Measurements from ENCODE around the gene SOX1. TPM values are rescaled to one million over a fixed set of nuclear protein-coding genes. Genes with fewer than 3 reads are reported as not detected.

Gene SOX1
- total and polyA plus RNA-seq, 2 experiments from 2014 or later = not detected

DNA sequence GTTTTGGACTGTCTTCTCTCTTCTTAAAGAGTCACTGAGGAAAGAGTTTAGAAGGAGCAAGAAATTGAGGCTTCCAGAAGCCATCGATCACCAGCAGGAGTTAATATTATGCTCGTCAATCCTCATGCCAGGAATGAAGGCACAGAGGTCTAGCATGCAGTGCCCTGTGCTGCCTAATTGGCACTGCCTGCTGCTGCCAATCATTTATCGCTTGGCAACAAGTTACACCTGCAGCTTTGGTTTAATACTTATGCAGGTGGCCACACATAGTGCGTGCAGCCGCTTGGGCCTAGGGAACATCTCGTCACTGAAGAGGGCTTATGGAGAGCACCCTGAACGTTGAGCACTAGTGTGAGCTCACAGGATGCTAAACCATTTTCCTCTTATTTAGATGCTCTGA is 2.7 kb upstream of the SOX1 start:
- whole genome bisulfite sequencing, 2 experiments (ENCODE audit: low coverage in 1 of 2, low lambda C conversion rate in 2 of 2, missing lambda C conversion rate in 2 of 2) = 8 to 18% methylated on average over 7 of the region's 7 CpGs
- in situ Hi-C loops (cut with MboI) = no loop called here
- H3K9me3 ChIP-seq (ENCODE audit: low read depth) = no peaks in the 10 kb centered on the region

DNA sequence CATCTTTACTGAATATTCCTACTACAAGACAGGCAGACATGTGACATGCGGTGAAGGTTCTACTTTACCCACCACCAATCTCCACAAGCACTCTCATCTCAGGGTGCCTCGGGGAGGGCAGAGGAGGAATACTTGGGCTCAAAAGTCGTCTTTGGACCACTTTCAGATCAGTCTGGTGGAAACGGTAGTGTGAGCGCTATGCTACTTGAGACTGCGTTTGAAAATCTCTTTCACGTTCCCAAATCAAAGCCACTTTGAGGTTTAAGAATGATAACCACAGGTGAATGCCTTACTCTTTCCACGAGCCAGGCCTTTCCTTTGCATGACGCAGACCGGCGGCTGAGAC is 1.5 kb upstream of the SOX1 start:
- Histone ChIP-seq H3F3A (ENCODE audit: insufficient read depth) (no peaks in the 10 kb centered on the region), H3K4me1 (ENCODE audit: insufficient read depth) (no peaks in the 10 kb centered on the region), H3K4me2 (ENCODE audit: unreplicated experiment) (no peak overlapping the region), H3K9me2 (ENCODE audit: insufficient read depth) (no peaks in the 10 kb centered on the region), H3K79me2 (ENCODE audit: insufficient read depth) (no peaks in the 10 kb centered on the region), H3K9ac (no peak overlapping the region), H2AFZ (no peak overlapping the region), H3K4me3 (no peak overlapping the region), H3K27me3 (replicated peaks; ENCODE audit: insufficient read depth) (peaks cover 71% of the 10 kb centered on the region), H3K36me3 (ENCODE audit: low read depth) (no peaks in the 10 kb centered on the region), H3K27ac (no peak overlapping the region), H4K20me1 (ENCODE audit: insufficient read depth) (no peaks in the 10 kb centered on the region), H3K9me3 (ENCODE audit: low read depth) (no peaks in the 10 kb centered on the region)
- in situ Hi-C loops (cut with MboI) = no loop called here
- DNase-seq = no peak
- TF ChIP-seq EZH2 (IDR thresholded peaks at IDR 0.05; ENCODE audit: insufficient read depth, poor library complexity, severe bottlenecking) = no peak
- TF ChIP-seq EZH2phosphoT487 (IDR thresholded peaks at IDR 0.05; ENCODE audit: insufficient read depth, low read depth) = no peak
- WGBS, 2 experiments (ENCODE audit: low coverage in 1 of 2, low lambda C conversion rate in 2 of 2, missing lambda C conversion rate in 2 of 2) = 10 to 15% methylated on average over 11 of the region's 11 CpGs

More for the DNA sequence above, 2.7 kb upstream of the SOX1 start:
- Histone ChIP-seq H3K9me2 (ENCODE audit: insufficient read depth) (no peaks in the 10 kb centered on the region), H2AFZ (no peak overlapping the region), H3K27ac (no peak overlapping the region), H3K4me2 (ENCODE audit: unreplicated experiment) (no peak overlapping the region), H3K79me2 (ENCODE audit: insufficient read depth) (no peaks in the 10 kb centered on the region), H3K4me1 (ENCODE audit: insufficient read depth) (no peaks in the 10 kb centered on the region), H3K27me3 (replicated peaks; ENCODE audit: insufficient read depth) (peaks cover 71% of the 10 kb centered on the region), H3F3A (ENCODE audit: insufficient read depth) (no peaks in the 10 kb centered on the region), H3K36me3 (ENCODE audit: low read depth) (no peaks in the 10 kb centered on the region), H3K9ac (no peak overlapping the region), H4K20me1 (ENCODE audit: insufficient read depth) (no peaks in the 10 kb centered on the region), H3K4me3 (no peak overlapping the region)
- no peak for TF ChIP-seq EZH2 (IDR thresholded peaks at IDR 0.05; ENCODE audit: insufficient read depth, poor library complexity, severe bottlenecking)
- TF ChIP-seq EZH2phosphoT487 (IDR thresholded peaks at IDR 0.05; ENCODE audit: insufficient read depth, low read depth) = no peak
- DNase-seq = no peak

DNA sequence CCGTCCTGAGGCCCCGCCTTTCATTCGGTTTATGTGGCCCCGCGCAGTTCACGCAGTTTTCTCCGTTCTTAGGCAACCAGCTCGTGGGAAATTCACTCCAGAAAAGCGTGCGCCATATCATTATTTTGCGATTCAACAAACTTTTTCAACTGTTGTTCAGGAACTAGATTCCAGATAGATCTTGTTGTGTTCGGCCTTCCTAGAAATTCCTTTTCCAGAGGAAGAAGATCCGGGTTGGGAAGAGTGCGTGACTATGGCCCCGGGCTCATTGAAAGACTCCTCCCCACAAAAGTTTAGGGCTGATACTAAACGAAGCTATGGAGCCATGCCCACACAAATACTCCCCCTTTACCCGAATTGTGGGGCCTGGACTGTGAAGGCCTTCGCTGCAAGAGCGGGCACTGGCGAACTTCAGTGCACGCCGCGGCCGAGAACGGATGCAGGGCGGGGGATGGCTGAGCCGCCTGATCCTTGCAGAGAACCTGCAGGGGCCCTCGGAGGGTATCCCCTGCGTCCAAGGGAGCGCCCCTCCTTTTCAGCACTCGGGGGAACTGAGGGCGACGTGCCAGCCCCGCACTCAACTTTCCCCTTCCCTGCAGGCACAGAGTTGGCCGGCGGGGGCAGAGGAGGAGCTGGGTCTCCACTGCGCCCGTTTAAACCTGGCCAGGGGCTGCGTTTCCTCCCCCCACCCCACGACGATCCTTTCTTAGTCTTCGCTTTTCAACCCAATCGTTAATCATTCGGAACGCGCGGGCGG is 904 bp upstream of the SOX1 start:
- in situ Hi-C loops (cut with MboI) = no loop called here

DNA sequence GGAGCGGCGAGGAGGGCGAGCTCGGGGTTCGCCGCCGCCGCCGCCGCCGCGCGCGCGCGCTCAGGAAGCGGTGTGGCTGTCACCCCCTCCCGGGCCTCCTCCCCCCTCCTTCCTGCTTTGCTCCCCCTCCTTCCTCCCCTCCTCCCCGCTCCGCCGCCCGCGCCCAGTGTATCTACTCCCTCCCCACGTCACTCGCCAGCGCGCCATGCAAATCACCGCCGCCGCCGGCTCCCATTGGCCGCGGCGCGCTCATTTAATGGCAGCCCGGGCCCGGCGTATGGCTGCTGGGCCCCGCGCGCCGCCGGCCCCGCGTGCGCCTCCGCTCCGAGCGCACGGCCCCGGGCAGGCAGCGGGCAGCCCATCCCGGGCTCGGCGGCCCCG is 335 bp upstream of the SOX1 start:
- H3K9me3 ChIP-seq (ENCODE audit: low read depth) = no peaks in the 10 kb centered on the region
- no peaks in the 10 kb centered on the region for H3K4me1 ChIP-seq (ENCODE audit: insufficient read depth)
- no peaks in the 10 kb centered on the region for H3K9me2 ChIP-seq (ENCODE audit: insufficient read depth)
- TF ChIP-seq EZH2phosphoT487 (IDR thresholded peaks at IDR 0.05; ENCODE audit: insufficient read depth, low read depth) (no peak), EZH2 (IDR thresholded peaks at IDR 0.05; ENCODE audit: insufficient read depth, poor library complexity, severe bottlenecking) (no peak)
- peaks cover 73% of the 10 kb centered on the region for H3K27me3 ChIP-seq (replicated peaks; ENCODE audit: insufficient read depth)
- no peaks in the 10 kb centered on the region for H3K79me2 ChIP-seq (ENCODE audit: insufficient read depth)
- no peak overlapping the region for H3K4me3 ChIP-seq
- no peaks in the 10 kb centered on the region for H3K36me3 ChIP-seq (ENCODE audit: low read depth)
- H4K20me1 ChIP-seq (ENCODE audit: insufficient read depth) = no peaks in the 10 kb centered on the region
- no peak overlapping the region for H2AFZ ChIP-seq
- 0 to 2% methylated on average over 5 to 56 of the region's 56 CpGs for WGBS, 2 experiments (ENCODE audit: low coverage in 1 of 2, low lambda C conversion rate in 2 of 2, missing lambda C conversion rate in 2 of 2)
- H3F3A ChIP-seq (ENCODE audit: insufficient read depth) = no peaks in the 10 kb centered on the region
- H3K27ac ChIP-seq = no peak overlapping the region
- in situ Hi-C loops (cut with MboI) = no loop called here
- DNase-seq = peak; percentile 34
- no peak overlapping the region for H3K4me2 ChIP-seq (ENCODE audit: unreplicated experiment)
- H3K9ac ChIP-seq = no peak overlapping the region

More for the DNA sequence above, 904 bp upstream of the SOX1 start:
- Histone ChIP-seq H3K9ac (no peak overlapping the region), H3K9me2 (ENCODE audit: insufficient read depth) (no peaks in the 10 kb centered on the region), H3K79me2 (ENCODE audit: insufficient read depth) (no peaks in the 10 kb centered on the region), H3F3A (ENCODE audit: insufficient read depth) (no peaks in the 10 kb centered on the region), H3K4me3 (no peak overlapping the region), H3K27me3 (replicated peaks; ENCODE audit: insufficient read depth) (peaks cover 73% of the 10 kb centered on the region), H4K20me1 (ENCODE audit: insufficient read depth) (no peaks in the 10 kb centered on the region), H3K27ac (no peak overlapping the region), H3K36me3 (ENCODE audit: low read depth) (no peaks in the 10 kb centered on the region), H3K4me2 (ENCODE audit: unreplicated experiment) (no peak overlapping the region), H2AFZ (no peak overlapping the region), H3K9me3 (ENCODE audit: low read depth) (no peaks in the 10 kb centered on the region), H3K4me1 (ENCODE audit: insufficient read depth) (no peaks in the 10 kb centered on the region)
- no peak for DNase-seq
- no peak for TF ChIP-seq EZH2phosphoT487 (IDR thresholded peaks at IDR 0.05; ENCODE audit: insufficient read depth, low read depth)
- no peak for TF ChIP-seq EZH2 (IDR thresholded peaks at IDR 0.05; ENCODE audit: insufficient read depth, poor library complexity, severe bottlenecking)
- 6 to 7% methylated on average over 39 to 48 of the region's 48 CpGs for WGBS, 2 experiments (ENCODE audit: low coverage in 1 of 2, low lambda C conversion rate in 2 of 2, missing lambda C conversion rate in 2 of 2)
